Gastroesophageal sphincter (tissue), 4 donors: ENCODE results near the gene RAD51B. TPM values are rescaled to one million over a fixed set of nuclear protein-coding genes. Genes with fewer than 3 reads are reported as not detected.
A peak's percentile ranks its signal among the peaks of the same experiment; 100 is the strongest.

ENCODE experiments used
- ATAC-seq: fragments of 150-250 bp; one replicate; pipeline ENCODE4 v1.9.1; 2016; ENCODE audit warnings: mild to moderate bottlenecking, moderate library complexity
- H3K27ac ChIP-seq, 4 donors: fragments of 200-600 bp; sonication (generic) in 3 of 4; 1 replicate in 3 of 4; 2 replicates in 1 of 4; pipeline ENCODE4 v1.5.1; 2016 to 2019
- H3K27me3 ChIP-seq: fragments of 200-600 bp; sonication (generic); one replicate; pipeline ENCODE4 v1.5.1; 2019
- H3K36me3 ChIP-seq, 2 donors: fragments of 200-600 bp; sonication (generic); one replicate each; pipeline ENCODE4 v1.5.1; 2019; ENCODE audit warnings: control low read depth in 1 of 2
- H3K4me1 ChIP-seq, 3 donors: fragments of 200-600 bp; sonication (generic); 1 replicate in 2 of 3; 2 replicates in 1 of 3; pipeline ENCODE4 v1.5.1; 2016 to 2019; ENCODE audit warnings: control low read depth in 2 of 3
- H3K4me3 ChIP-seq, 2 donors: fragments of 200-600 bp; sonication (generic); one replicate each; pipeline ENCODE4 v1.5.1; 2019; ENCODE audit warnings: mild to moderate bottlenecking in 1 of 2, moderate library complexity in 1 of 2
- H3K9me3 ChIP-seq, 3 donors: fragments of 200-600 bp; sonication (generic); one replicate each; pipeline ENCODE4 v1.5.1; 2017 to 2019; ENCODE audit warnings: control low read depth in 2 of 3
- EP300 ChIP-seq: sonication (generic); formaldehyde crosslinking; IDR thresholded peaks from one replicate; pipeline ENCODE4 v1.6.1; 2017; ENCODE audit warnings: antibody characterized with exemption, mild to moderate bottlenecking
- POLR2A ChIP-seq, 2 donors: fragments of 450-650 bp; IDR thresholded peaks; one replicate each; pipeline ENCODE4 v1.6.1; 2017; ENCODE audit warnings: antibody characterized with exemption in 2 of 2, mild to moderate bottlenecking in 2 of 2, moderate library complexity in 1 of 2
- POLR2AphosphoS5 ChIP-seq: sonication (generic); formaldehyde crosslinking; IDR thresholded peaks from one replicate; pipeline ENCODE4 v1.6.1; 2017; ENCODE audit warnings: antibody characterized with exemption
- WGBS, 2 donors: methylation state at CpG; one replicate each; pipeline ENCODE4 v1.1.5; 2018; ENCODE audit warnings: low coverage in 1 of 2; 5-methylcytosine and 5-hydroxymethylcytosine counted together
- total RNA-seq, 4 donors: library from RNA; depleted of rRNA; stranded (reverse); fragments of >200 nt; gene quantifications; one replicate each; pipeline ENCODE4 v1.1.0, GENCODE V29; 2016
- TF ChIP-seq, protein P1 (sequence below), 4 experiments: fragments of 200-600 bp in 2 of 4; fragments of 450-650 bp in 2 of 4; sonication (generic) in 1 of 4; IDR thresholded peaks; one replicate each; pipeline ENCODE4 v1.5.1; 2017 to 2019; ENCODE audit warnings: antibody characterized with exemption in 4 of 4, mild to moderate bottlenecking in 2 of 4, moderate library complexity in 2 of 4

RAD51B gene
- total RNA-seq, 4 donors from 2014 or later, result 5.1 to 7.0 (median 6.0) TPM

DNA sequence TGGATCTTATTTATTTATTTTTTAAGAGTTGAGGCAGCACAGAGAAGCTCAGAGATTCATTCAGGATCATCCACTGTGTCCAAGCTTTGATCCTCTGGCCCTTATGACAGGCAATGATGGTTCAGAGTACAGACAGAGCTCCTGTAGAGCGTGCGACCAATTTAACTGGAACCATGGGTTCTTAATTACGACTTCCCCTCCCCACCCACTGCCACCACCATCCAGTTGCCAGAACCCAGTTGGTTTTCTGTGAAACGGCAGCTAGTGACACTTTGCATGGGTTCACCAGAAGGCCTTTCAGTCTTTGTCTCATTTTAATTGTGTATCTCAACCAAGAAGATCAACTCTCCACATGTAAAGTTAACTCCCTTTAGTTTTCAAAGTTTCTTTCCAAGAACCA is 495.1 kb downstream of the RAD51B start:
- peaks cover under 1 to 54% (median 2%) of the 10 kb centered on the region in 3 donors for H3K4me1 ChIP-seq
- WGBS, 2 donors, result 29 to 93% methylated on average over 1 to 3 of the region's 4 CpGs
- H3K27me3 ChIP-seq, result no peaks in the 10 kb centered on the region
- TF ChIP-seq POLR2AphosphoS5, result no peak
- H3K36me3 ChIP-seq, result no peaks in the 10 kb centered on the region
- H3K9me3 ChIP-seq, result no peaks in the 10 kb centered on the region
- peak overlapping the region in 2 of 4 donors; percentile 38 to 44 for H3K27ac ChIP-seq
- no peak for ATAC-seq
- no peak overlapping the region for H3K4me3 ChIP-seq

DNA sequence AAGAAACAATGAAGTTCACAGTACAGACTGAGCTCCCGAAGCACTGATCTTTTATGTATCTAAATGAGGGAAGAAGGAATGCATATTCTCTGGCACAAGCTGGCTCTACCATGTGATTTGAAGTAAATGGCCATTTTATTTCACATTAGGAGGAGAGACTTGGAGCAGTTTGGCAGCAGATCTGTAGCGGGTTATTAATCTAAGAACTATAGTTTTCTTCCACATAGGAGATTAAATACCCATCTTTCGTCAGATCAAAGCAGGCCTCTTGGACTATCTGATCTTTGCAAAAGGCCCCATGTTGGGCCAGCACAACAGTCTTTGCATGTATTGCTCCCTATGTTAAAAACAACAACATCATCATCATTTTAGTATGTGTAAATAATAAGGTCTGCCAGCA is 495.5 kb downstream of the RAD51B start:
- H3K4me1 ChIP-seq, result peaks cover 0 to 58% (median 0%) of the 10 kb centered on the region in 3 donors
- no peak for ATAC-seq
- no peaks in the 10 kb centered on the region for H3K36me3 ChIP-seq
- peak overlapping the region in 3 of 4 donors; percentile 38 to 44 (median 43) for H3K27ac ChIP-seq
- TF ChIP-seq POLR2AphosphoS5 (no peak), POLR2A (IDR thresholded peaks at IDR 0.05) (no peak)
- no peak overlapping the region for H3K4me3 ChIP-seq
- no peaks in the 10 kb centered on the region for H3K27me3 ChIP-seq
- 27 to 52% methylated on average over 3 of the region's 3 CpGs for WGBS, 2 donors
- no peaks in the 10 kb centered on the region for H3K9me3 ChIP-seq

DNA sequence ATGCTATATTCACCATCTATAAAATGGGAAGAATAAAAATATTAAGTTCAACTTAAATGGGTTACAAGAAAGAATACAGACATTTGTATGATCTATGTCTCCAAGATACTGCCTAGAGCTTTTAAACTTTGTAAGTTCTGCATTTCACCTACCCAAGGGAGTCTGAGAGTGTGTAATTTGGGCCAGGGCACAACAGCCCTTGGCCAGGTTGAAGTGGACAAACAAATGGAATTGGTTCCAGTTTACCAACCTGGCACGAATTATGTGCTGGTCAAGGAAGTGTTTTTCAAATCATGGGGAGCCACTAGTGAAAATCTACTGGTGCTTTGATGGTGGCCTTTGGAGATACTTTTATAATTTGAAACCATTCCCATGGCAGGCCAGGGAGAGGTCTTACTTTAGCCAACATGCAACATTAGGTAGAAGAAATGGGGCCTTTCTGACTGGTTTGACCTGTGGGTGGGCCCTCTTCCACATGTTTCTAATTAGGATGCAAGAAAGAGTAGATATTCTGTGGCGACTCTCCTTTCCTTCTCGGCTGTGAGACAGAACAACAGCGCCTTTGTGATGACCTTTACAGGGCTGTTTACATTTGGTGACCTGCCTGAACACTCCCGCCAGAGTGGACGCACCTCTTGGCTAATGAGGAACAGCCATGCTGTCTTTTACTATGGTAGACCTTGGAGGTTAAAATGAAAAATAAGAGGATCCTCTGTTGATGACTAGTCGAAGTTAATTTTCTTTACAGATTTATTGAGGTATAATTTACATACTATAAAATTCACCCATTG is 496.7 kb downstream of the RAD51B start:
- TF ChIP-seq, protein P1, sequence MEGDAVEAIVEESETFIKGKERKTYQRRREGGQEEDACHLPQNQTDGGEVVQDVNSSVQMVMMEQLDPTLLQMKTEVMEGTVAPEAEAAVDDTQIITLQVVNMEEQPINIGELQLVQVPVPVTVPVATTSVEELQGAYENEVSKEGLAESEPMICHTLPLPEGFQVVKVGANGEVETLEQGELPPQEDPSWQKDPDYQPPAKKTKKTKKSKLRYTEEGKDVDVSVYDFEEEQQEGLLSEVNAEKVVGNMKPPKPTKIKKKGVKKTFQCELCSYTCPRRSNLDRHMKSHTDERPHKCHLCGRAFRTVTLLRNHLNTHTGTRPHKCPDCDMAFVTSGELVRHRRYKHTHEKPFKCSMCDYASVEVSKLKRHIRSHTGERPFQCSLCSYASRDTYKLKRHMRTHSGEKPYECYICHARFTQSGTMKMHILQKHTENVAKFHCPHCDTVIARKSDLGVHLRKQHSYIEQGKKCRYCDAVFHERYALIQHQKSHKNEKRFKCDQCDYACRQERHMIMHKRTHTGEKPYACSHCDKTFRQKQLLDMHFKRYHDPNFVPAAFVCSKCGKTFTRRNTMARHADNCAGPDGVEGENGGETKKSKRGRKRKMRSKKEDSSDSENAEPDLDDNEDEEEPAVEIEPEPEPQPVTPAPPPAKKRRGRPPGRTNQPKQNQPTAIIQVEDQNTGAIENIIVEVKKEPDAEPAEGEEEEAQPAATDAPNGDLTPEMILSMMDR (IDR thresholded peaks at IDR 0.05), result no peak
- no peak for TF ChIP-seq EP300
- no peak for TF ChIP-seq POLR2A (IDR thresholded peaks at IDR 0.05)
- TF ChIP-seq POLR2AphosphoS5, result no peak
- no peaks in the 10 kb centered on the region for H3K9me3 ChIP-seq
- peaks cover 0 to 65% (median 0%) of the 10 kb centered on the region in 3 donors for H3K4me1 ChIP-seq
- 89 to 94% methylated on average over 2 to 7 of the region's 7 CpGs for WGBS, 2 donors
- no peaks in the 10 kb centered on the region for H3K27me3 ChIP-seq
- H3K27ac ChIP-seq, result peak overlapping the region in 2 of 4 donors; percentile 2 to 44
- no peaks in the 10 kb centered on the region for H3K36me3 ChIP-seq
- no peak for ATAC-seq
- no peak overlapping the region for H3K4me3 ChIP-seq

DNA sequence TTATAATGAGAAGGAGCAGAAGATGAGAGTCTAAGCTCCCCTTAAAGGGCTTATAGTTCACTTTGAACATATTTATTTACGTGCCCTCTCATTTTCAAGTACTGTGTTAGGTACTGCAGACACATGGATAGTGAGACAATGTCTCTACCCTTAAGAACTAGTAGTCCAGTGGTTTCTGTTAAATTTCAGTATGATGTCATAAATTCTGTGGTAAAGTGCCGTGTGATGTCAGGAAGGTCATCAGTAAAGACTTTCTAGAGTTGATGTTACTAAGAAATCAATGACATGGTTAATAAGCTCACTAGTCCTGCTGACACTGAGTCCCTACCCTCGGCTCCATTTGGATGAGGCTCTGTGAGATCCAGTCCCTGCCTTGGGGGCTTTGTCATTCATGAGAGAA is 497.7 kb downstream of the RAD51B start:
- H3K4me1 ChIP-seq, result peaks cover 0 to 65% (median 0%) of the 10 kb centered on the region in 3 donors
- no peak overlapping the region for H3K4me3 ChIP-seq
- TF ChIP-seq, protein P1 (IDR thresholded peaks at IDR 0.05), result no peak
- TF ChIP-seq EP300 (no peak), POLR2AphosphoS5 (no peak), POLR2A (IDR thresholded peaks at IDR 0.05) (no peak)
- 81 to 97% methylated on average over 2 to 3 of the region's 3 CpGs for WGBS, 2 donors
- H3K27ac ChIP-seq, result no peak overlapping the region
- H3K36me3 ChIP-seq, result no peaks in the 10 kb centered on the region
- H3K9me3 ChIP-seq, result no peaks in the 10 kb centered on the region
- ATAC-seq, result no peak
- H3K27me3 ChIP-seq, result no peaks in the 10 kb centered on the region

DNA sequence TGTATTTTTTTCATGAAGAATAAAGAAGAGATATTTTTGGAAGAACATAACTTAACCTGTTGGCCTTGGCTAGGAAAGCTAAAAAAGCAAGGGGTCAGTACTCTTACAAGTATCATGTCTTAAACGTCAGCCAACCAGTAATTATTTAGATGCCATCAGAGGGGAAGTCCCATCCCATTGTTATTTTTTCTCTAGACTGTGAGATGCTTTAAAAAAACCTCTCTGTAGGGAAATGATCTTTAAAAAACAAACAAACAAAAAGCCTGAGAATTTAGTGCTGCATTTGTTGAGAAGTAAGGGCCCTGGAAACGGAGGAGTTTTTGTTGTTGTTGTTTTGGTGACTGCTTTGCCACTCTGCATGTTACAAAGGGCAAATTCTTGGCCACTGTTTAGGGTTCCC is 499.2 kb downstream of the RAD51B start:
- Histone ChIP-seq H3K4me1 (peaks cover 0 to 68% (median 0%) of the 10 kb centered on the region in 3 donors), H3K27me3 (no peaks in the 10 kb centered on the region), H3K4me3 (no peak overlapping the region), H3K9me3 (no peaks in the 10 kb centered on the region), H3K36me3 (no peaks in the 10 kb centered on the region), H3K27ac (no peak overlapping the region)
- no peak for ATAC-seq
- 10 to 22% methylated on average over 2 of the region's 2 CpGs for WGBS, 2 donors
- TF ChIP-seq POLR2AphosphoS5, result no peak
- TF ChIP-seq, protein P1 (IDR thresholded peaks at IDR 0.05), result no peak
- no peak for TF ChIP-seq POLR2A (IDR thresholded peaks at IDR 0.05)
- TF ChIP-seq EP300, result no peak

DNA sequence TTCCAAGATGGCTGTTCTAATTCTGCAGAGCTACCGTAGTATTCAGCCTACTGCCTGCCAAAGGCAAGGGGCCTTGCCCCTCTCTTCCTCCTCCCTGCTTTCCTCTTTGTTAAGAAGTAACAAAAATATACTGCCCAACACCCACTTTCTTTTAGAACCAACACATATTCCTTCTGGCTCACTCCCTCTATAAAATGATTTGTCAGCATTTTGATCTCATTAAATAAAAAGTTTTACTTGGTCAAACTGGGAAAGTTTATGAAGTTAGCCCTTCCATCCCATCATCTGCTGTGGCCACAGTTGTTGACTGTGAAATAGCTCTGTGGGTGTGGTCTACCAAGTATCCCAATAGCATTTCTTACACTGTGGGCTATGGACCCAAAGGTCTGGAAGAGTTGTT is 500.9 kb downstream of the RAD51B start:
- WGBS, 2 donors, result 60 to 100% methylated on average over 1 of the region's 1 CpG
- Histone ChIP-seq H3K9me3 (no peaks in the 10 kb centered on the region), H3K36me3 (no peaks in the 10 kb centered on the region), H3K27ac (no peak overlapping the region), H3K27me3 (no peaks in the 10 kb centered on the region), H3K4me3 (no peak overlapping the region), H3K4me1 (peaks cover 0 to 51% (median 0%) of the 10 kb centered on the region in 3 donors)
- ATAC-seq, result no peak
- TF ChIP-seq POLR2AphosphoS5 (no peak), POLR2A (IDR thresholded peaks at IDR 0.05) (no peak), EP300 (no peak)
- TF ChIP-seq, protein P1 (IDR thresholded peaks at IDR 0.05), result no peak
